Astrocyte (in vitro differentiated cells and primary cell): ENCODE data around the gene RASSF5. TPM values are rescaled to one million over a fixed set of nuclear protein-coding genes. Genes with fewer than 3 reads are reported as not detected.

ENCODE experiments used
- DNase-seq: peaks from one replicate; pipeline ENCODE4 v3.0.0-alpha.2; 2010; ENCODE audit warnings: low read depth
- FAIRE-seq: peaks from 2 replicates; lab custom pipeline; 2011; peaks lifted over from hg19 to GRCh38; lab: Jason Lieb, UNC
- H2AFZ ChIP-seq: 2 replicates; pipeline ENCODE4 v1.6.0; 2012; ENCODE audit warnings: low read depth, low read length, inconsistent platforms
- H3K27ac ChIP-seq: 2 replicates; pipeline ENCODE4 v1.5.1; 2011; ENCODE audit warnings: low read depth, low read length, inconsistent platforms
- H3K27me3 ChIP-seq: 2 replicates; pipeline ENCODE4 v1.6.0; 2011; ENCODE audit warnings: low read length, inconsistent platforms; ENCODE audit not compliant: insufficient read depth
- H3K36me3 ChIP-seq: 2 replicates; pipeline ENCODE4 v1.5.1; 2011; ENCODE audit warnings: low read length, inconsistent platforms; ENCODE audit not compliant: insufficient read depth
- H3K4me1 ChIP-seq: 2 replicates; pipeline ENCODE4 v1.5.1; 2011; ENCODE audit warnings: low read length, inconsistent platforms; ENCODE audit not compliant: insufficient read depth
- H3K4me2 ChIP-seq: 2 replicates; pipeline ENCODE4 v1.6.0; 2012; ENCODE audit warnings: low read length, inconsistent platforms
- H3K4me3 ChIP-seq: 2 replicates; pipeline ENCODE4 v1.5.1; 2011; ENCODE audit warnings: low read depth, mild to moderate bottlenecking, low read length, inconsistent platforms; ENCODE audit not compliant: insufficient read depth
- H3K79me2 ChIP-seq: 2 replicates; pipeline ENCODE4 v1.6.0; 2012; ENCODE audit warnings: mild to moderate bottlenecking, low read length, inconsistent platforms; ENCODE audit not compliant: insufficient read depth
- H3K9ac ChIP-seq: 2 replicates; pipeline ENCODE4 v1.6.0; 2012; ENCODE audit warnings: mild to moderate bottlenecking, low read length, inconsistent platforms
- H3K9me3 ChIP-seq: 2 replicates; pipeline ENCODE4 v1.5.1; 2012; ENCODE audit warnings: low read depth, mild to moderate bottlenecking, low read length, inconsistent platforms; ENCODE audit not compliant: insufficient read depth
- H4K20me1 ChIP-seq: 2 replicates; pipeline ENCODE4 v1.6.0; 2012; ENCODE audit warnings: low read length, inconsistent platforms; ENCODE audit not compliant: insufficient read depth
- H3K27ac Mint-ChIP-seq: one replicate; pipeline ENCODE4 v1.8.0; 2021; ENCODE audit warnings: mild to moderate bottlenecking, mixed read lengths; ENCODE audit not compliant: unreplicated experiment
- H3K27me3 Mint-ChIP-seq: one replicate; pipeline ENCODE4 v1.8.0; 2021; ENCODE audit warnings: low read depth, mixed read lengths; ENCODE audit not compliant: unreplicated experiment
- H3K36me3 Mint-ChIP-seq: one replicate; pipeline ENCODE4 v1.8.0; 2021; ENCODE audit warnings: low read depth, mixed read lengths; ENCODE audit not compliant: unreplicated experiment
- H3K4me1 Mint-ChIP-seq: one replicate; pipeline ENCODE4 v1.8.0; 2021; ENCODE audit warnings: low read depth, mixed read lengths; ENCODE audit not compliant: unreplicated experiment
- H3K4me3 Mint-ChIP-seq: one replicate; pipeline ENCODE4 v1.8.0; 2021; ENCODE audit warnings: mild to moderate bottlenecking, moderate library complexity, mixed read lengths; ENCODE audit not compliant: unreplicated experiment
- H3K9me3 Mint-ChIP-seq: one replicate; pipeline ENCODE4 v1.8.0; 2021; ENCODE audit warnings: mild to moderate bottlenecking, mixed read lengths; ENCODE audit not compliant: unreplicated experiment
- EZH2 ChIP-seq: IDR thresholded peaks from 2 replicates; pipeline ENCODE4 v1.6.1; 2012; ENCODE audit warnings: mild to moderate bottlenecking, low read length, inconsistent platforms; ENCODE audit not compliant: insufficient read depth
- total RNA-seq: library from RNA; stranded (reverse); gene quantifications from 2 replicates; pipeline ENCODE4 v1.2.1, GENCODE V29; 2021
- TF ChIP-seq, protein P1 (sequence below): IDR thresholded peaks from 2 replicates; pipeline ENCODE4 v1.5.1; 2011; ENCODE audit warnings: low read depth, mild to moderate bottlenecking, inconsistent platforms, low read length, moderate library complexity; ENCODE audit not compliant: insufficient read depth

Gene RASSF5
- total RNA-seq, 1 donor from 2014 or later: 0.43 TPM

DNA sequence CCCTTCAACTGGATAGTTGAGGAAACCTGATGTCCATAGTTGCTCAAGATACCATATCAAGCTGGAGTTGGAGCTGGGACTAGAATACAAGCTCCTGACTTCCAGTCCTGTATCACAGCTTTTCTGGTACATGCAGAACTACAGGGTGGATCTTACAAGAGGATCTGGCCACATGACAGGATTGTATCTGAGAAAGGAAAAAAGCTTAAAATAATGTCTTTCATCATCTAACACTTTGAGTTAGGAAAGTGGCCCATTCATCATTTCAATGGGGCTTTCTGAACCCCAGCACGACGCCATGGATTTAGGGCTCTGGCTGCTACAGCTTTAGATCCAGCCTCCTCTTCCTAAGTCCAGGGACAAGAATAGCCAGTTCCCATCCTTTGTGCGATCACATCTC lies 46.9 kb downstream of the RASSF5 start:
- Histone ChIP-seq H3K4me2 (no peak overlapping the region), H3K9ac (no peak overlapping the region), H3K9me3 (no peaks in the 10 kb centered on the region), H3K4me3 (no peak overlapping the region), H3K27me3 (peaks cover 9% of the 10 kb centered on the region), H3K36me3 (no peaks in the 10 kb centered on the region), H4K20me1 (peaks cover 5% of the 10 kb centered on the region), H2AFZ (no peak overlapping the region), H3K4me1 (peaks cover 4% of the 10 kb centered on the region), H3K79me2 (no peaks in the 10 kb centered on the region), H3K27ac (no peak overlapping the region)
- no peak overlapping the region for H3K4me3 Mint-ChIP-seq
- DNase-seq (no peak), FAIRE-seq (no peak)
- H3K9me3 Mint-ChIP-seq: no peaks in the 10 kb centered on the region
- no peak for TF ChIP-seq EZH2
- TF ChIP-seq, protein P1, sequence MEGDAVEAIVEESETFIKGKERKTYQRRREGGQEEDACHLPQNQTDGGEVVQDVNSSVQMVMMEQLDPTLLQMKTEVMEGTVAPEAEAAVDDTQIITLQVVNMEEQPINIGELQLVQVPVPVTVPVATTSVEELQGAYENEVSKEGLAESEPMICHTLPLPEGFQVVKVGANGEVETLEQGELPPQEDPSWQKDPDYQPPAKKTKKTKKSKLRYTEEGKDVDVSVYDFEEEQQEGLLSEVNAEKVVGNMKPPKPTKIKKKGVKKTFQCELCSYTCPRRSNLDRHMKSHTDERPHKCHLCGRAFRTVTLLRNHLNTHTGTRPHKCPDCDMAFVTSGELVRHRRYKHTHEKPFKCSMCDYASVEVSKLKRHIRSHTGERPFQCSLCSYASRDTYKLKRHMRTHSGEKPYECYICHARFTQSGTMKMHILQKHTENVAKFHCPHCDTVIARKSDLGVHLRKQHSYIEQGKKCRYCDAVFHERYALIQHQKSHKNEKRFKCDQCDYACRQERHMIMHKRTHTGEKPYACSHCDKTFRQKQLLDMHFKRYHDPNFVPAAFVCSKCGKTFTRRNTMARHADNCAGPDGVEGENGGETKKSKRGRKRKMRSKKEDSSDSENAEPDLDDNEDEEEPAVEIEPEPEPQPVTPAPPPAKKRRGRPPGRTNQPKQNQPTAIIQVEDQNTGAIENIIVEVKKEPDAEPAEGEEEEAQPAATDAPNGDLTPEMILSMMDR: no peak
- peaks cover 47% of the 10 kb centered on the region for H3K27me3 Mint-ChIP-seq
- H3K36me3 Mint-ChIP-seq: peaks cover 2% of the 10 kb centered on the region
- no peak overlapping the region for H3K27ac Mint-ChIP-seq
- peaks cover 4% of the 10 kb centered on the region for H3K4me1 Mint-ChIP-seq

DNA sequence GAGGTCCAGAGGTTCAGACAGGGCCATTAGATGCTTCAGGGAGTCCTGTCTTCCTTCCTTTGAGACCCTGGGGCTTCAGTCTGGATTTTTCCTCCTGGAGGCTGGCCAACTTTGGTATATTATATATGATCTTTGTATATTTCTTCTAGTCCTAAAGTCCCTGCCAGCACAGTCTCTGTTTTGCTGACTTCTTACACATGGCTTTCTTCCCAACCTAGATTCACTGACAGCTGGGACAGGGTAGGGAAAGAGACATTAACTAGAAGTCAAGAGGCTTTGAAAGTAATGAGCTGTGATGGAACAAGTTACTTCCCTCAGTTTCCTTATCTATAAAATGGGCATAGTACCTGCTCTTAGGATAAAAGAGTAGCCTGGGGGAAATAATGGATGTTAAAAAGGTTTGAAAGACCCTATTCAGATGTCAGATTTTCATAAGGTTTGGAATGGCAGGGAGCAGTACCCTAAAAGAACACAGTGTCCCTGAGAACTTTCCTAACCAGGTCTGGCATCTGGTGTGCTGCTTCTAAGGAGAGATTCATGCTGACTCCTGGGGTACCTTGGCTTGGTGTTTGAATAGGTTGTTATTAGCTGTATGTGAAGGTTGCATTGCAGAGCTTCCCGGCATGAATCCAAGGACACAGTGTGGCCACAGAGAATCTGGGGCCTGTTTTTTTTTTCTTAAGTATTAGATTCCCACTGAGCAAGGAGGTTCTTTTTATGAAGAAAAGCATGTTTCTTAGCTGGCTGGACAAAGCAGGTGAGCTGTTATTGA lies 47.6 kb downstream of the RASSF5 start:
- no peak for FAIRE-seq
- TF ChIP-seq EZH2: no peak
- TF ChIP-seq, protein P1: no peak
- peaks cover 6% of the 10 kb centered on the region for H3K27me3 ChIP-seq
- no peaks in the 10 kb centered on the region for H3K36me3 ChIP-seq
- Mint-ChIP-seq H3K4me1 (peaks cover 10% of the 10 kb centered on the region), H3K4me3 (no peak overlapping the region), H3K27me3 (peaks cover 42% of the 10 kb centered on the region), H3K36me3 (peaks cover 2% of the 10 kb centered on the region), H3K9me3 (no peaks in the 10 kb centered on the region), H3K27ac (no peak overlapping the region)
- no peak for DNase-seq
- H3K9me3 ChIP-seq: no peaks in the 10 kb centered on the region
- no peaks in the 10 kb centered on the region for H3K79me2 ChIP-seq
- H3K9ac ChIP-seq: no peak overlapping the region
- no peak overlapping the region for H2AFZ ChIP-seq
- no peak overlapping the region for H3K27ac ChIP-seq
- H4K20me1 ChIP-seq: peaks cover 5% of the 10 kb centered on the region
- H3K4me2 ChIP-seq: no peak overlapping the region
- H3K4me1 ChIP-seq: peaks cover 4% of the 10 kb centered on the region
- H3K4me3 ChIP-seq: no peak overlapping the region

DNA sequence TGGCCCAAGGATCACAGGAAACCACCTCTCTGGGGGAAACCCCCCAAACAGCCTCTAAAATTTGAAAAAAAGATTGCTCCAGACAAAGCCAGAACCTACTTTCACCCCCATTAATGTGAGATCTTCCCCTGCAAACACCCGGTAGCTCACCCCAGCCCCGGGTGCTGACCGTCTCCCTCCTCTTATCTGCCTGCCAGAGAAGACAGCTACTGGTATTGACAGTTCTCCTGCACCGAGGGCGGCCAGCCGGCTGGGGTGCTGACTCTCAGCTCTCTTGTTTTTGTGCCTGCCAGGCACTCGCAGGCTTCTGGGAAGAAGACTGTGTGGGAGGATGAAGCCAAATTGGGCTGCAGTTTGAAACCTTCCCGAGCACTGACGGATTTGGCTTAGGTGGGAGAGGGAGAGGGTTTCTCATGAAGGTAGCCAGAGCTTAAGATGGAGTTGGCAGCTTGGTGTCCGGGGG lies 48.2 kb downstream of the RASSF5 start:
- FAIRE-seq (no peak), DNase-seq (no peak)
- Histone ChIP-seq H3K79me2 (no peaks in the 10 kb centered on the region), H3K27me3 (peaks cover 6% of the 10 kb centered on the region), H3K9me3 (no peaks in the 10 kb centered on the region), H3K4me3 (no peak overlapping the region), H2AFZ (no peak overlapping the region), H3K36me3 (no peaks in the 10 kb centered on the region), H3K9ac (no peak overlapping the region), H3K4me1 (peaks cover 4% of the 10 kb centered on the region), H3K27ac (no peak overlapping the region), H4K20me1 (peaks cover 5% of the 10 kb centered on the region), H3K4me2 (no peak overlapping the region)
- Mint-ChIP-seq H3K36me3 (no peaks in the 10 kb centered on the region), H3K4me3 (no peak overlapping the region), H3K4me1 (peaks cover 16% of the 10 kb centered on the region), H3K27me3 (peaks cover 40% of the 10 kb centered on the region), H3K27ac (no peak overlapping the region), H3K9me3 (no peaks in the 10 kb centered on the region)
- no peak for TF ChIP-seq EZH2
- TF ChIP-seq, protein P1: no peak
